OCI-LY1 (cell line): ENCODE results near the gene LENEP.

Source experiments
- H2AFZ ChIP-seq: fragments of 200-600 bp; sonication (generic), shearing (Covaris generic); 2 replicates; pipeline ENCODE4 v1.6.0; 2014; ENCODE audit warnings: antibody characterized with exemption, mild to moderate bottlenecking, low read length
- H3F3A ChIP-seq: fragments of 200-600 bp; sonication (generic), shearing (Covaris generic); 2 replicates; pipeline ENCODE4 v1.6.0; 2014; ENCODE audit warnings: mild to moderate bottlenecking, antibody characterized with exemption, low read length, moderate library complexity; ENCODE audit not compliant: insufficient read depth
- H3K27ac ChIP-seq: fragments of 200-600 bp; sonication (generic); 2 replicates; pipeline ENCODE4 v1.5.1; 2014; ENCODE audit warnings: low read length, mixed run types, mild to moderate bottlenecking, low read depth; ENCODE audit not compliant: poor library complexity, severe bottlenecking
- H3K27me3 ChIP-seq: fragments of 200-600 bp; sonication (generic); 2 replicates; pipeline ENCODE4 v1.6.0; 2014; ENCODE audit warnings: antibody characterized with exemption, mild to moderate bottlenecking, low read length, moderate library complexity; ENCODE audit not compliant: insufficient read depth
- H3K36me3 ChIP-seq: fragments of 200-600 bp; sonication (generic); 2 replicates; pipeline ENCODE4 v1.6.1; 2014; ENCODE audit warnings: mild to moderate bottlenecking, antibody characterized with exemption, low read length, moderate library complexity, mixed read lengths; ENCODE audit not compliant: insufficient read depth
- H3K4me1 ChIP-seq: fragments of 200-600 bp; sonication (generic); 2 replicates; pipeline ENCODE4 v1.5.1; 2014; ENCODE audit warnings: mild to moderate bottlenecking, low read length, moderate library complexity; ENCODE audit not compliant: insufficient read depth, severe bottlenecking
- H3K4me2 ChIP-seq: fragments of 200-600 bp; sonication (generic), shearing (Covaris generic); 2 replicates; pipeline ENCODE4 v1.6.1; 2014; ENCODE audit warnings: low read length
- H3K4me3 ChIP-seq: fragments of 200-600 bp; sonication (generic); 2 replicates; pipeline ENCODE4 v1.5.1; 2014; ENCODE audit warnings: low read length, low read depth, mild to moderate bottlenecking, mixed read lengths; ENCODE audit not compliant: poor library complexity, severe bottlenecking
- H3K79me2 ChIP-seq: fragments of 200-600 bp; shearing (Covaris generic); 2 replicates; pipeline ENCODE4 v1.6.1; 2016; ENCODE audit warnings: mixed run types, low read length, mixed read lengths; ENCODE audit not compliant: insufficient read depth
- H3K9ac ChIP-seq: fragments of 200-600 bp; sonication (generic), shearing (Covaris generic); 2 replicates; pipeline ENCODE4 v1.6.1; 2014; ENCODE audit warnings: mild to moderate bottlenecking, low read length, mixed read lengths
- H3K9me2 ChIP-seq: fragments of 200-600 bp; sonication (generic), shearing (Covaris generic); 2 replicates; pipeline ENCODE4 v1.6.1; 2014; ENCODE audit warnings: low read depth, mild to moderate bottlenecking, low read length, mixed read lengths
- H3K9me3 ChIP-seq: fragments of 200-600 bp; shearing (Covaris generic); 2 replicates; pipeline ENCODE4 v1.6.1; 2014; ENCODE audit warnings: low read length, mixed read lengths
- H4K20me1 ChIP-seq: fragments of 200-600 bp; sonication (generic), shearing (Covaris generic); 2 replicates; pipeline ENCODE4 v1.6.0; 2016; ENCODE audit warnings: mild to moderate bottlenecking, low read length; ENCODE audit not compliant: insufficient read depth
- CTCF ChIP-seq: fragments of 200-600 bp; sonication (generic), shearing (Covaris generic); IDR thresholded peaks from 2 replicates; pipeline ENCODE4 v1.5.1; 2017; ENCODE audit warnings: mild to moderate bottlenecking, antibody characterized with exemption, low read length, moderate library complexity, mixed read lengths
- EZH2 ChIP-seq: fragments of 200-600 bp; sonication (generic), shearing (Covaris generic); IDR thresholded peaks from 2 replicates; pipeline ENCODE4 v1.8.0; 2017; ENCODE audit warnings: borderline replicate concordance, mixed run types, mild to moderate bottlenecking, antibody characterized with exemption, low read length, moderate library complexity, mixed read lengths

Gene LENEP

GRCh38 chr1:155026154-155026553 lies 32.8 kb downstream of the LENEP start:
- Histone ChIP-seq H3K4me1 (no peaks in the 10 kb centered on the region), H3K36me3 (no peaks in the 10 kb centered on the region), H3K9ac (no peak overlapping the region), H3K9me3 (no peaks in the 10 kb centered on the region), H3F3A (no peaks in the 10 kb centered on the region), H3K27ac (no peak overlapping the region), H3K4me2 (no peak overlapping the region), H4K20me1 (no peaks in the 10 kb centered on the region), H2AFZ (no peak overlapping the region), H3K79me2 (no peaks in the 10 kb centered on the region), H3K4me3 (no peak overlapping the region), H3K9me2 (no peaks in the 10 kb centered on the region), H3K27me3 (0 out of 2 replicates have a peak, but pooled peaks cover 7% of the 10 kb centered on the region)
- TF ChIP-seq EZH2: no peak
- no peak for TF ChIP-seq CTCF

DNA sequence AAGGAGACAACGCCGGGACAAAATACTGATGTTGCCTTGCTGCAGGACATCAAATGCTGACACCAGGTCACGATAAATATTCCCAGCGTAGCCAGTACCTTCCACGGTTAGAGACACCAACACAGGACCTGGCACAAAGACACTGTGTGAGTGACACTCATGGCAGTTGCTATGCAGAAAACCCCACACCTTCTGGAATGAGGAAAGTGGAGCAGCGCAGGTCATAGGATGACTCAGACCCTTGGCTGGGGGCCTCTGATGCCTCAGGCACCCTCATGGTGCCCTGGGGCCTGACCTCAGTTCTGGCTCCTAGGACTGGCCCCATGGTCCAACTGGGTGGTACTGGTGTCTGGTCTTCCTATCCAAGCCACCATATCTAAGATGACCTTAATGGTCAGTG lies 33.2 kb downstream of the LENEP start:
- Histone ChIP-seq H3K9ac (no peak overlapping the region), H3F3A (no peaks in the 10 kb centered on the region), H3K4me2 (no peak overlapping the region), H3K4me1 (no peaks in the 10 kb centered on the region), H2AFZ (no peak overlapping the region), H3K36me3 (no peaks in the 10 kb centered on the region), H3K4me3 (no peak overlapping the region), H3K27me3 (0 out of 2 replicates have a peak, but pooled peaks cover 7% of the 10 kb centered on the region), H3K9me2 (no peaks in the 10 kb centered on the region), H4K20me1 (no peaks in the 10 kb centered on the region), H3K27ac (no peak overlapping the region), H3K79me2 (no peaks in the 10 kb centered on the region), H3K9me3 (no peaks in the 10 kb centered on the region)
- TF ChIP-seq EZH2: no peak
- TF ChIP-seq CTCF: no peak

- peaks cover 4% of the 10 kb centered on the region; the same call in 1 of the 2 replicates for H3K27me3 ChIP-seq
- no peak overlapping the region for H3K9ac ChIP-seq
- no peaks in the 10 kb centered on the region for H3K79me2 ChIP-seq
- TF ChIP-seq EZH2 (no peak), CTCF (no peak)
- no peaks in the 10 kb centered on the region for H3F3A ChIP-seq
- no peaks in the 10 kb centered on the region for H3K4me1 ChIP-seq
- H3K4me2 ChIP-seq: no peak overlapping the region
- H3K9me2 ChIP-seq: no peaks in the 10 kb centered on the region
- no peaks in the 10 kb centered on the region for H3K36me3 ChIP-seq
- H4K20me1 ChIP-seq: no peaks in the 10 kb centered on the region
- no peak overlapping the region for H3K27ac ChIP-seq
- no peak overlapping the region for H2AFZ ChIP-seq
- no peaks in the 10 kb centered on the region for H3K9me3 ChIP-seq
- no peak overlapping the region for H3K4me3 ChIP-seq
Observed at GRCh38 chr1:155029513-155030242, 36.3 kb downstream of the LENEP start.
